ENCODE data around the gene GNAZ.

GNAZ gene

GRCh38 chr22:23115369-23115768 is 45.0 kb downstream of the GNAZ start:
- Histone ChIP-seq H3K9ac (ENCODE audit: low read length) (no peak overlapping the region), H3K4me3 (ENCODE audit: low read length) (no peak overlapping the region), H3K4me1 (ENCODE audit: control insufficient read depth, insufficient read depth, low read length) (no peaks in the 10 kb centered on the region), H3K9me3 (ENCODE audit: control insufficient read depth, low read length) (no peaks in the 10 kb centered on the region), H3K36me3 (ENCODE audit: control insufficient read depth, insufficient read depth, low read length, severe bottlenecking) (no peaks in the 10 kb centered on the region), H3K27me3 (replicated peaks; ENCODE audit: control insufficient read depth, insufficient read depth, low read length) (peaks cover 12% of the 10 kb centered on the region)
- DNase-seq (ENCODE audit: low read depth) = no peak

GRCh38 chr22:23115825-23116494 is 45.6 kb downstream of the GNAZ start:
- H3K9ac ChIP-seq (ENCODE audit: low read length) = no peak overlapping the region
- no peaks in the 10 kb centered on the region for H3K4me1 ChIP-seq (ENCODE audit: control insufficient read depth, insufficient read depth, low read length)
- H3K36me3 ChIP-seq (ENCODE audit: control insufficient read depth, insufficient read depth, low read length, severe bottlenecking) = no peaks in the 10 kb centered on the region
- H3K27me3 ChIP-seq (replicated peaks; ENCODE audit: control insufficient read depth, insufficient read depth, low read length) = peaks cover 13% of the 10 kb centered on the region
- H3K4me3 ChIP-seq (ENCODE audit: low read length) = no peak overlapping the region
- no peaks in the 10 kb centered on the region for H3K9me3 ChIP-seq (ENCODE audit: control insufficient read depth, low read length)
- DNase-seq (ENCODE audit: low read depth) = no peak

GRCh38 chr22:23116506-23117263 is 46.4 kb downstream of the GNAZ start:
- Histone ChIP-seq H3K4me1 (ENCODE audit: control insufficient read depth, insufficient read depth, low read length) (no peaks in the 10 kb centered on the region), H3K9ac (ENCODE audit: low read length) (no peak overlapping the region)
- DNase-seq (ENCODE audit: low read depth) = no peak

GRCh38 chr22:23117275-23117674 is 47.0 kb downstream of the GNAZ start:
- H3K9ac ChIP-seq (ENCODE audit: low read length) = no peak overlapping the region
- H3K27me3 ChIP-seq (replicated peaks; ENCODE audit: control insufficient read depth, insufficient read depth, low read length) = peaks cover 18% of the 10 kb centered on the region
- H3K36me3 ChIP-seq (ENCODE audit: control insufficient read depth, insufficient read depth, low read length, severe bottlenecking) = no peaks in the 10 kb centered on the region
- H3K4me3 ChIP-seq (ENCODE audit: low read length) = no peak overlapping the region
- H3K4me1 ChIP-seq (ENCODE audit: control insufficient read depth, insufficient read depth, low read length) = no peaks in the 10 kb centered on the region
- no peak for DNase-seq (ENCODE audit: low read depth)
- no peaks in the 10 kb centered on the region for H3K9me3 ChIP-seq (ENCODE audit: control insufficient read depth, low read length)

More at GRCh38 chr22:23116506-23117263, 46.4 kb downstream of the GNAZ start:
- Histone ChIP-seq H3K36me3 (ENCODE audit: control insufficient read depth, insufficient read depth, low read length, severe bottlenecking) (no peaks in the 10 kb centered on the region), H3K27me3 (replicated peaks; ENCODE audit: control insufficient read depth, insufficient read depth, low read length) (peaks cover 18% of the 10 kb centered on the region), H3K9me3 (ENCODE audit: control insufficient read depth, low read length) (no peaks in the 10 kb centered on the region), H3K4me3 (ENCODE audit: low read length) (no peak overlapping the region)

- Histone ChIP-seq H3K9ac (ENCODE audit: low read length) (no peak overlapping the region), H3K27me3 (replicated peaks; ENCODE audit: control insufficient read depth, insufficient read depth, low read length) (peaks cover 23% of the 10 kb centered on the region), H3K36me3 (ENCODE audit: control insufficient read depth, insufficient read depth, low read length, severe bottlenecking) (no peaks in the 10 kb centered on the region), H3K4me1 (ENCODE audit: control insufficient read depth, insufficient read depth, low read length) (no peaks in the 10 kb centered on the region), H3K4me3 (ENCODE audit: low read length) (no peak overlapping the region), H3K9me3 (ENCODE audit: control insufficient read depth, low read length) (no peaks in the 10 kb centered on the region)
- no peak for DNase-seq (ENCODE audit: low read depth)
Measured at GRCh38 chr22:23117891-23118646, 47.8 kb downstream of the GNAZ start.

- Histone ChIP-seq H3K9me3 (ENCODE audit: control insufficient read depth, low read length) (no peaks in the 10 kb centered on the region), H3K27me3 (replicated peaks; ENCODE audit: control insufficient read depth, insufficient read depth, low read length) (peaks cover 23% of the 10 kb centered on the region), H3K4me3 (ENCODE audit: low read length) (no peak overlapping the region), H3K9ac (ENCODE audit: low read length) (no peak overlapping the region), H3K36me3 (ENCODE audit: control insufficient read depth, insufficient read depth, low read length, severe bottlenecking) (no peaks in the 10 kb centered on the region), H3K4me1 (ENCODE audit: control insufficient read depth, insufficient read depth, low read length) (no peaks in the 10 kb centered on the region)
- no peak for DNase-seq (ENCODE audit: low read depth)
Measured at GRCh38 chr22:23118647-23119493, 48.6 kb downstream of the GNAZ start.

GRCh38 chr22:23119494-23120414 is 49.4 kb downstream of the GNAZ start:
- H3K36me3 ChIP-seq (ENCODE audit: control insufficient read depth, insufficient read depth, low read length, severe bottlenecking) = no peaks in the 10 kb centered on the region
- no peak overlapping the region for H3K4me3 ChIP-seq (ENCODE audit: low read length)
- DNase-seq (ENCODE audit: low read depth) = no peak
- H3K27me3 ChIP-seq (replicated peaks; ENCODE audit: control insufficient read depth, insufficient read depth, low read length) = peaks cover 17% of the 10 kb centered on the region
- H3K9me3 ChIP-seq (ENCODE audit: control insufficient read depth, low read length) = no peaks in the 10 kb centered on the region
- H3K9ac ChIP-seq (ENCODE audit: low read length) = no peak overlapping the region
- no peaks in the 10 kb centered on the region for H3K4me1 ChIP-seq (ENCODE audit: control insufficient read depth, insufficient read depth, low read length)

GRCh38 chr22:23120415-23120899 is 50.1 kb downstream of the GNAZ start:
- Histone ChIP-seq H3K36me3 (ENCODE audit: control insufficient read depth, insufficient read depth, low read length, severe bottlenecking) (no peaks in the 10 kb centered on the region), H3K27me3 (replicated peaks; ENCODE audit: control insufficient read depth, insufficient read depth, low read length) (peaks cover 17% of the 10 kb centered on the region), H3K4me3 (ENCODE audit: low read length) (no peak overlapping the region), H3K9ac (ENCODE audit: low read length) (no peak overlapping the region), H3K4me1 (ENCODE audit: control insufficient read depth, insufficient read depth, low read length) (no peaks in the 10 kb centered on the region), H3K9me3 (ENCODE audit: control insufficient read depth, low read length) (no peaks in the 10 kb centered on the region)
- no peak for DNase-seq (ENCODE audit: low read depth)

- Histone ChIP-seq H3K9ac (ENCODE audit: low read length) (no peak overlapping the region), H3K4me3 (ENCODE audit: low read length) (no peak overlapping the region), H3K27me3 (replicated peaks; ENCODE audit: control insufficient read depth, insufficient read depth, low read length) (peaks cover 17% of the 10 kb centered on the region), H3K9me3 (ENCODE audit: control insufficient read depth, low read length) (no peaks in the 10 kb centered on the region), H3K36me3 (ENCODE audit: control insufficient read depth, insufficient read depth, low read length, severe bottlenecking) (no peaks in the 10 kb centered on the region), H3K4me1 (ENCODE audit: control insufficient read depth, insufficient read depth, low read length) (no peaks in the 10 kb centered on the region)
- no peak for DNase-seq (ENCODE audit: low read depth)
Measured at GRCh38 chr22:23121000-23121421, 50.7 kb downstream of the GNAZ start.

- DNase-seq (ENCODE audit: low read depth) = no peak
- no peak overlapping the region for H3K9ac ChIP-seq (ENCODE audit: low read length)
- H3K4me1 ChIP-seq (ENCODE audit: control insufficient read depth, insufficient read depth, low read length) = no peaks in the 10 kb centered on the region
- no peaks in the 10 kb centered on the region for H3K9me3 ChIP-seq (ENCODE audit: control insufficient read depth, low read length)
- no peak overlapping the region for H3K4me3 ChIP-seq (ENCODE audit: low read length)
- H3K27me3 ChIP-seq (replicated peaks; ENCODE audit: control insufficient read depth, insufficient read depth, low read length) = peaks cover 20% of the 10 kb centered on the region
- no peaks in the 10 kb centered on the region for H3K36me3 ChIP-seq (ENCODE audit: control insufficient read depth, insufficient read depth, low read length, severe bottlenecking)
Measured at GRCh38 chr22:23121424-23121823, 51.1 kb downstream of the GNAZ start.

All from adipocyte (in vitro differentiated cells).